ENCODE data around the gene GSS. TPM values are rescaled to one million over a fixed set of nuclear protein-coding genes. Genes with fewer than 3 reads are reported as not detected.

The GSS gene
- total RNA-seq, 1 experiment from 2014 or later, result 83.6 TPM

GRCh38 chr20:34980543-34981233 lies 25.1 kb upstream of the GSS start:
- POLR2A ChIA-PET, result no interaction called here
- Histone ChIP-seq H3K9me2 (ENCODE audit: insufficient read depth) (no peaks in the 10 kb centered on the region), H3K9me3 (ENCODE audit: control insufficient read depth in 1 of 2, insufficient read depth in 1 of 2, low read depth in 1 of 2, low read length in 2 of 2) (no peaks in the 10 kb centered on the region), H3K4me1 (ENCODE audit: control insufficient read depth in 1 of 2, insufficient read depth in 2 of 2, low read length in 2 of 2) (peaks cover 0 to 4% of the 10 kb centered on the region in 2 experiments; a peak in 1 of 4 replicates), H3K79me2 (ENCODE audit: insufficient read depth, low read length) (no peaks in the 10 kb centered on the region), H3K9ac (ENCODE audit: low read length) (no peak overlapping the region), H3K27me3 (ENCODE audit: insufficient read depth, low read length) (peaks cover 4% of the 10 kb centered on the region; the same call in 1 of the 2 replicates), H3K36me3 (ENCODE audit: control insufficient read depth in 1 of 2, insufficient read depth in 2 of 2, low read length in 2 of 2) (no peaks in the 10 kb centered on the region), H3K4me3 (replicated peaks in 1 of 2; ENCODE audit: low read depth in 1 of 2, low read length in 2 of 2) (no peak overlapping the region), H2AFZ (ENCODE audit: low read depth, low read length, poor library complexity, severe bottlenecking) (no peak overlapping the region), H3K27ac (ENCODE audit: low read depth, low read length) (no peak overlapping the region), H4K20me1 (ENCODE audit: insufficient read depth) (no peaks in the 10 kb centered on the region), H3K4me2 (ENCODE audit: low read length) (no peak overlapping the region)
- intact Hi-C loops (cut with micrococcal nuclease), result no loop called here
- BruUV-seq (replicated peaks), result no TSS peak
- DNase-seq (ENCODE audit: low read depth, low spot score) (no peak), ATAC-seq (no peak)
- CTCF ChIA-PET, result no interaction called here
- RAD21 ChIA-PET (ENCODE audit: low non-redundant PET in 1 of 2, low total read pairs in 2 of 2, uncharacterized antibody in 2 of 2, unreplicated experiment in 2 of 2), result interaction anchor here in 1 of 2 experiments (0.7 kb wide), 1 partner anchor 53 kb away, joined by 4 read pairs; no protein-coding TSS in a partner anchor
- no peak for TF ChIP-seq EGR1 (IDR thresholded peaks at IDR 0.05; ENCODE audit: low read depth)

DNA sequence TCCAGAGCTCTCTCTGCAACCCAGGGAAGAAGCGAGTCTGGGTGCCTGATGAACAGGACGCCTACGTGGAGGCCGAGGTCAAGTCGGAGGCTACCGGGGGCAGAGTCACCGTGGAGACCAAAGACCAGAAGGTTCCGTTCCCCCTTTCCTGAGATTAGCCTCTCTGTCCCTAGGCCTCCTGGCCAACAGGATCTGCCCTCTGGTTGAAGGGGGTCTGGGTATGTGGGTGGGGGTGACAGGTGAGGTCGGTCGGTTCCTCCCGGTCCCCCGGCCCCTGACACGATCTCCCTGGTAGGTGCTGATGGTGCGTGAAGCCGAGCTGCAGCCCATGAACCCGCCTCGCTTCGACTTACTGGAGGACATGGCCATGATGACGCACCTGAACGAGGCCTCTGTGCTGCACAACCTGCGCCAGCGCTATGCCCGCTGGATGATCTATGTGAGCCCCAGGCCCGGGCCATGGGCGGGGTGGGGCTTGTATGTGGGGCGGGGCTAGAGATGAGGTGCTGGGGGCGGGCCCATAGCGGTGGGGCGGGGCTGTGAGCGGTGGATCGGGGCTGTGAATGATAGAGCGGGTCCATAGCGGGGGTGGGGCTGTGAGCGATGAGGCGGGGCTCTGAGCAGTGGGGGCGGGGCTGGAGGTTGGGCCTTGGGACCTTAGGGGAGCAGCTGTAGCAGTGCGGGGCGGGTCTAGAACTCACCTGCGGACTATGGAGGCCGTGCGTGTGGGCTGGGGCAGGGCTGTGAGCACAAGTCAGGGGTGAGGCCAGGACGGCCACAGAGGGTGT lies 24.0 kb upstream of the GSS start:
- Histone ChIP-seq H3K4me2 (ENCODE audit: low read length) (no peak overlapping the region), H3K9ac (ENCODE audit: low read length) (no peak overlapping the region), H4K20me1 (ENCODE audit: insufficient read depth) (no peaks in the 10 kb centered on the region), H3K9me3 (ENCODE audit: control insufficient read depth in 1 of 2, insufficient read depth in 1 of 2, low read depth in 1 of 2, low read length in 2 of 2) (no peaks in the 10 kb centered on the region), H3K36me3 (ENCODE audit: control insufficient read depth in 1 of 2, insufficient read depth in 2 of 2, low read length in 2 of 2) (no peaks in the 10 kb centered on the region), H3K4me1 (ENCODE audit: control insufficient read depth in 1 of 2, insufficient read depth in 2 of 2, low read length in 2 of 2) (peaks cover 0 to 4% of the 10 kb centered on the region in 2 experiments; a peak in 1 of 4 replicates), H3K79me2 (ENCODE audit: insufficient read depth, low read length) (no peaks in the 10 kb centered on the region), H3K27me3 (ENCODE audit: insufficient read depth, low read length) (peaks cover 4% of the 10 kb centered on the region; the same call in 1 of the 2 replicates), H3K9me2 (ENCODE audit: insufficient read depth) (no peaks in the 10 kb centered on the region), H3K4me3 (replicated peaks in 1 of 2; ENCODE audit: low read depth in 1 of 2, low read length in 2 of 2) (no peak overlapping the region), H2AFZ (ENCODE audit: low read depth, low read length, poor library complexity, severe bottlenecking) (no peak overlapping the region), H3K27ac (ENCODE audit: low read depth, low read length) (no peak overlapping the region)
- DNase-seq (ENCODE audit: low read depth, low spot score), result no peak
- intact Hi-C loops (cut with micrococcal nuclease), result no loop called here
- ChIA-PET RAD21 (ENCODE audit: low non-redundant PET in 1 of 2, low total read pairs in 2 of 2, uncharacterized antibody in 2 of 2, unreplicated experiment in 2 of 2) (no interaction called here), CTCF (no interaction called here), POLR2A (no interaction called here)
- peak; percentile 84 for ATAC-seq
- BruUV-seq (replicated peaks), result no TSS peak
- no peak for TF ChIP-seq JUND (IDR thresholded peaks at IDR 0.05)
- no peak for TF ChIP-seq FOSL1 (IDR thresholded peaks at IDR 0.05; ENCODE audit: low read depth)
- no peak for TF ChIP-seq ELF1 (IDR thresholded peaks at IDR 0.05; ENCODE audit: borderline replicate concordance, low read depth)
- TF ChIP-seq CBX3 (IDR thresholded peaks at IDR 0.05; ENCODE audit: low read depth), result no peak
- no peak for TF ChIP-seq YY1 (IDR thresholded peaks at IDR 0.05; ENCODE audit: extremely low read depth, insufficient replicate concordance, low read depth, low read length)
- TF ChIP-seq CEBPB (IDR thresholded peaks at IDR 0.05; ENCODE audit: low read depth), result no peak
- TF ChIP-seq EGR1 (IDR thresholded peaks at IDR 0.05; ENCODE audit: low read depth), result no peak
- TF ChIP-seq, protein P1, sequence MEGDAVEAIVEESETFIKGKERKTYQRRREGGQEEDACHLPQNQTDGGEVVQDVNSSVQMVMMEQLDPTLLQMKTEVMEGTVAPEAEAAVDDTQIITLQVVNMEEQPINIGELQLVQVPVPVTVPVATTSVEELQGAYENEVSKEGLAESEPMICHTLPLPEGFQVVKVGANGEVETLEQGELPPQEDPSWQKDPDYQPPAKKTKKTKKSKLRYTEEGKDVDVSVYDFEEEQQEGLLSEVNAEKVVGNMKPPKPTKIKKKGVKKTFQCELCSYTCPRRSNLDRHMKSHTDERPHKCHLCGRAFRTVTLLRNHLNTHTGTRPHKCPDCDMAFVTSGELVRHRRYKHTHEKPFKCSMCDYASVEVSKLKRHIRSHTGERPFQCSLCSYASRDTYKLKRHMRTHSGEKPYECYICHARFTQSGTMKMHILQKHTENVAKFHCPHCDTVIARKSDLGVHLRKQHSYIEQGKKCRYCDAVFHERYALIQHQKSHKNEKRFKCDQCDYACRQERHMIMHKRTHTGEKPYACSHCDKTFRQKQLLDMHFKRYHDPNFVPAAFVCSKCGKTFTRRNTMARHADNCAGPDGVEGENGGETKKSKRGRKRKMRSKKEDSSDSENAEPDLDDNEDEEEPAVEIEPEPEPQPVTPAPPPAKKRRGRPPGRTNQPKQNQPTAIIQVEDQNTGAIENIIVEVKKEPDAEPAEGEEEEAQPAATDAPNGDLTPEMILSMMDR (IDR thresholded peaks at IDR 0.05 in 2 of 3, conservative IDR thresholded peaks at IDR 0.05 in 1 of 3; ENCODE audit: borderline replicate concordance in 1 of 3, insufficient read depth in 1 of 3, low read depth in 2 of 3, low read length in 2 of 3), result no peak
- TF ChIP-seq SP1 (IDR thresholded peaks at IDR 0.05; ENCODE audit: low read depth), result no peak
- TF ChIP-seq ZNF274 (IDR thresholded peaks at IDR 0.05; ENCODE audit: low read depth, low read length), result no peak
- no peak for TF ChIP-seq ATF3 (IDR thresholded peaks at IDR 0.05)
- TF ChIP-seq, protein P2, sequence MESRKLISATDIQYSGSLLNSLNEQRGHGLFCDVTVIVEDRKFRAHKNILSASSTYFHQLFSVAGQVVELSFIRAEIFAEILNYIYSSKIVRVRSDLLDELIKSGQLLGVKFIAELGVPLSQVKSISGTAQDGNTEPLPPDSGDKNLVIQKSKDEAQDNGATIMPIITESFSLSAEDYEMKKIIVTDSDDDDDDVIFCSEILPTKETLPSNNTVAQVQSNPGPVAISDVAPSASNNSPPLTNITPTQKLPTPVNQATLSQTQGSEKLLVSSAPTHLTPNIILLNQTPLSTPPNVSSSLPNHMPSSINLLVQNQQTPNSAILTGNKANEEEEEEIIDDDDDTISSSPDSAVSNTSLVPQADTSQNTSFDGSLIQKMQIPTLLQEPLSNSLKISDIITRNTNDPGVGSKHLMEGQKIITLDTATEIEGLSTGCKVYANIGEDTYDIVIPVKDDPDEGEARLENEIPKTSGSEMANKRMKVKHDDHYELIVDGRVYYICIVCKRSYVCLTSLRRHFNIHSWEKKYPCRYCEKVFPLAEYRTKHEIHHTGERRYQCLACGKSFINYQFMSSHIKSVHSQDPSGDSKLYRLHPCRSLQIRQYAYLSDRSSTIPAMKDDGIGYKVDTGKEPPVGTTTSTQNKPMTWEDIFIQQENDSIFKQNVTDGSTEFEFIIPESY (IDR thresholded peaks at IDR 0.05; ENCODE audit: extremely low read depth, insufficient replicate concordance, low read length), result no peak
- no peak for TF ChIP-seq EZH2phosphoT487 (IDR thresholded peaks at IDR 0.05; ENCODE audit: borderline replicate concordance)
- no peak for TF ChIP-seq RAD21 (IDR thresholded peaks at IDR 0.05; ENCODE audit: low read depth)
- TF ChIP-seq SIN3A (IDR thresholded peaks at IDR 0.05; ENCODE audit: low read depth), result no peak

All from HCT116 (cell line).